NCI-H2171 (cell line): ENCODE measurements around the gene CDKAL1.

Experiments
- DNase-seq: peaks from one replicate; lab custom pipeline; 2025; lab: John Stamatoyannopoulos, UW

CDKAL1 gene

GRCh38 chr6:20678831-20679352 is 144.6 kb downstream of the CDKAL1 start:
- no peak for DNase-seq

DNA sequence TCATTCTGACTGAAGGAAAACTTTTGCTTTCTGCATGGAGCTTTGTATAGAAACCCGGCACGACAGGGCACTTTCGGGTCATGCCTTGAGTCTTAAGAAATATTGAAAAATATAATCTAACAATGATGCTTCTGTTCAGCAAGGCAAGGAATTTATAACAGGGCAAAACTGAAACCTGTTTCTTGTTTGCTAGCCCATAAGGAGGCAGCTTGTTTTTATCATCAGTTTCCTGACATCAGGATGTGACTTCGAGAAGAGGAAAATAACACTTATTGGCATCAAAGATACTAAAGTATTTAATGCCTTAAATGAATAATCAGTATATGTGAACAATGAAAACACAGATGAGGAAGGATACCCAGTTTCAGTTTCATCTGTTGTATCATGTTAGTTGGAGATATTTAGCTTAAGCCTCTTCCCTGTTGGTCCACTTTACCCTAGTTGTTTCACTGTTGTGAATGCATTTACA is 146.5 kb downstream of the CDKAL1 start:
- DNase-seq: no peak

DNA sequence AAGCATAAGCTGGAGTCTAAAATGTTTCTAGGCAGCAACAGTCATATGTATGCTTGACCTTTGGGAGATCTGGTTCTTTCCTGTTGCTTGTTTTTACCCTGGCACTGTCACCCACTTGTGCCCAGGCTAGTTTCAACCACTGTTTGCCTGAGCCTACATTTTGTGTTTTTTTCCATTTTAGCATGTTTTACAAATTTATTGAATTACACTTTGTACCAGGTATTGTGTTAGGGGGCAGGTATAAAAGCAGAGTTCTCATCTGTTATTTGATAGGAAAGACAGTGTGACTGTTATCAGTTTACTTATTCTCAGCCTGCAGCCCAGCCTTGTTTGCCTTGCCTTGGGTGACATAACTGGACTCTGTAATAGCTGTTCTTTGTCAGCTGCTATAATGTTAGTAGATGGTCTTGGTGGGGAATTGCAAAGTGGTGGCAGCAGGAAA is 147.0 kb downstream of the CDKAL1 start:
- DNase-seq: no peak

- DNase-seq: no peak
Measured at GRCh38 chr6:20684474-20684873, 150.2 kb downstream of the CDKAL1 start.

DNA sequence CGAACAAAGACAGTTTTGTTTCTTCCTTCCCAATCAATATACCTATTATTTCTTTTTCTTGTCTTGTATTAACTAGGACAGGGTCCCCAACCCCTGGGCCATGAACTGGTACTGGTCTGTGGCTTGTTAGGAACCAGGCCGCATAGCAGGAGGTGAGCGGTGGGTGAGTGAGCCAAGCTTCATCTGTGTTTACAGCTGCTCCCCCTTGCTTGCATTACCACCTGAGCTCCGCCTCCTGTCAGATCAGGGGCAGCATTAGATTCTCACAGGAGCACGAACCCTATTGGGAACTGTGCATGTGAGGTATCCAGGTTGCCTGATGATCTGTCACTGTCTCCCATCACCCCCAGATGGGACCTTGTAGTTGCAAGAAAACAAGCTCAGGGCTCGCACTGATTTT is 151.9 kb downstream of the CDKAL1 start:
- peak; percentile 76 for DNase-seq

DNA sequence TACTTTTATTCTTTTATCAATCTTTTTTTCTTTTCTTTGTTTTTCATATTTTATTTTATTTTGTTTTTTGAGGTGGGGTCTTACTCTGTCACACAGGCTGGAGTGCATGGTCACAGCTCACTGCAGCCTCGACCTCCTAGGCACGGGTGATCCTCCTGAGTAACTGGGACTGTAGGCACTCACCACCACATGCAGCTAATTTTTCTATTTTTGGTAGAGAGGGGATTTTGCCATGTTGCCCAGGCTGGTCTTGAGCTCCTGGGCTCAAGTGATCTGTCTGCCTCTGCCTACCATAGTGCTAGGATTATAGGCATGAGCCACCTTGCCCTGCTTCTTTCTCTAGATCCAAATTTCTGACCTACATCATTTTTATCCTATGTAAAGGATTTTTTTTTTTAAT is 153.2 kb downstream of the CDKAL1 start:
- no peak for DNase-seq

DNA sequence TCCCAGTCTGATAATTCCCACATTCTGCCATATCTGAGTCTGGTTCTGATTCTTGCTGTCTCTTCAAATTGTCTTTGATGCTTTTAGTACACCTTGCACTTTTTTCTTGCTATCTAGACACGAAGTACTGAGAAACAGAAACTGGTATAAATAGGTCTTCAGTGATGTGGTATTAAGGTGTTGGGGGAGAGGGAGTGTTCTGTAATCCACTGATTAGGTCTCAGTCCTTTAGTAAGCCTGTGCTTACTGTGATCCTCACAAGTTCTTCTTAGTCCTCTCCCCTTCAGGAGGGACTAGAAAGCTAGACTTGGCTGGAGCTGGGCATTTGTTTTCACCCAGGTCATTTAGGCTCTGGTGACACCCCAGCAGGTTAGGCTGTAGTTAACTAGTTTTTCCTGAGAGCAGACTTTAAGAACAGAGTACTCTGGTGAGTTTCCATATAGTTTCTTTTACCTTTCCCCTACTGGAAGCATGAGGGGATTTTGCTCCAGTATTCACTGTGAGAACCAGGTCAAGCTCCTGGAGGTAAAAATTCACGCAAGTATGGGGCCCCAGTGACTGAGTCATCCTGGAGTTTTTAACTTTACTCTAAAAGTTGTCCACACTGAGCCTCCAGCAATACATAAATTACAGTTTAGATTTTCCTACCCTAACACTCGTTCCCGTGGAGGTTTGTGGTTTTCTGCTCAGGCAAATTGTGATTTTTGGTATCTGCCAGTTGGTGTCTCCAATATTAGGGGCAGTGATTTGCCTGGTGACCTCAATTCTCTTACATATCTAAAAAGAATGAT is 154.6 kb downstream of the CDKAL1 start:
- DNase-seq: no peak

DNA sequence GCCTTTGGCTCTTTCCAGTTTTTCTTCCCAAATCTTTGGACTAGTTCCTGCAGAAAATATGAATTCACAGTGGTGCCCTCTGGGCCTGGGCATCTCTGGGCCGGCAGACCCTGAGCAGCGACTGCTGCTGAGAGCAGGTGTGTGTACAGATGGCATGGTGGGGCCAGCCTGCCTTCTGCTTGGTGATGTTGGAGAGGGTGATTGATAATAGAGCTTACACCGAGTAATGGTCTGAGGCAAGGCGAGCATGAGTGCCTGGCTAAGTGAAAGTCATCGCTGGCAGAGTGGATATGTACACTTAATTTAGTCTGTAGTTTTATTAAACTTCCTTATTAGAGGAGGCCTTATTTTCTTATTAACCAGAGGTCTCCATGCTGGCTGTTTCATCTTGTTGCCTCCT is 156.9 kb downstream of the CDKAL1 start:
- DNase-seq: peak; percentile 64

GRCh38 chr6:20692023-20692422 is 157.8 kb downstream of the CDKAL1 start:
- DNase-seq: no peak

- no peak for DNase-seq
Measured at GRCh38 chr6:20693466-20694063, 159.3 kb downstream of the CDKAL1 start.

GRCh38 chr6:20696676-20697075 is 162.4 kb downstream of the CDKAL1 start:
- DNase-seq: no peak

DNA sequence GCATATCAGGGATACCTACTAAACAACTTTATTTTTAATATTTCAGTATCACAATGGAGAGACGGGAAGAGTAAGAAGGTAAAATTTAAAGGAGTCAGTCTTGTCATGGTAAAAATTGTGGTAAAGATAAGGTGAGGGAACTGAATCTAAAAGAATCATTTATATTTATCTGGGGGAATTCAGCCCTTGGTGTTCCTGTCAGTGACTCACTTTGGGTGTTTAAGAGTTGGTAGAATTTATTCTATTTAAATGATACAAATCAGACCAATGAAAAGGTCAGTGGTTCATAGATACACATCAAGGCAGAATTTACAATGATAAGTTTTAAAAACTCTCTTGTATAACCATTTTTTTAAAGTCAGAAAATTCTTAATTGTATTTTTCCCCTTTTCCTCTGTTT is 164.4 kb downstream of the CDKAL1 start:
- DNase-seq: no peak

DNA sequence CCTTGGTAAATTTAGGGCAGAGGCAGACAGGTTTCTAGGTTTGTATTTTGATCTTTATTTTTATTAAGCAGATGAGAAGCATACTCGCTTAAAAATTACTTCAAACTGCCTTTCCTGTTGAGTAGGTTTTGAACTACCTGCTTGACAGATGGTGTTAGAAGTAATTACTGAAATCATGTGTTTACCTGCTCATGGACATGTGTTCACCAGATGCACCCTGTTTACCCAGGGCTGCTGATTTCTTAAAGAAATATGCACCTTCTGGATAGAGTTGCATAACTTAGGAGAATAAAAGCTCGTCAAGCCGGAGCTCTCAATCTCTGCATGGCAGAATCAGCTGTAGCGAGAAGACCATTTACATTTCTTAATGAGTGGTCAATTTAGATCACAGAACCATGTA is 165.1 kb downstream of the CDKAL1 start:
- DNase-seq: peak; percentile 92

DNA sequence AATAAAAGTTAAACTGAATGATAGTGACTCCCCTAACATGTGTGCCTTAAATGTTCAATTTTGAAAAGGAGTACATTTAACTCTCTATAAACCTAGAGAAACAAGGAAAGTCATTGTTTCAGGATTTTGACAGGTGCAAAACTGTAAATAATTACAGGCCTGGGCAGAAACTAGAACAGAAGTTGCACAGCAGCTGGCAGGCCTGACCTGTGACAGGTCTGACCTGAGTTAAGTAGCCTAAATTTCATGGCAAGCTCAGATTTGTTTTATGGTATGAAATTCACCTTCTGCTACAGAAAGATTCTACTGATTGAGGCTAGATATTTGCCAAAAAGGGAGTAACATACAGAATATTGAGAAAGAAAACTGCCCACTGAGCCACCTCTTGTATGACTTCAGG is 166.1 kb downstream of the CDKAL1 start:
- DNase-seq: peak; percentile 72

GRCh38 chr6:20702366-20702765 is 168.1 kb downstream of the CDKAL1 start:
- no peak for DNase-seq

- DNase-seq: no peak
Measured at GRCh38 chr6:20703049-20703448, 168.8 kb downstream of the CDKAL1 start.

DNA sequence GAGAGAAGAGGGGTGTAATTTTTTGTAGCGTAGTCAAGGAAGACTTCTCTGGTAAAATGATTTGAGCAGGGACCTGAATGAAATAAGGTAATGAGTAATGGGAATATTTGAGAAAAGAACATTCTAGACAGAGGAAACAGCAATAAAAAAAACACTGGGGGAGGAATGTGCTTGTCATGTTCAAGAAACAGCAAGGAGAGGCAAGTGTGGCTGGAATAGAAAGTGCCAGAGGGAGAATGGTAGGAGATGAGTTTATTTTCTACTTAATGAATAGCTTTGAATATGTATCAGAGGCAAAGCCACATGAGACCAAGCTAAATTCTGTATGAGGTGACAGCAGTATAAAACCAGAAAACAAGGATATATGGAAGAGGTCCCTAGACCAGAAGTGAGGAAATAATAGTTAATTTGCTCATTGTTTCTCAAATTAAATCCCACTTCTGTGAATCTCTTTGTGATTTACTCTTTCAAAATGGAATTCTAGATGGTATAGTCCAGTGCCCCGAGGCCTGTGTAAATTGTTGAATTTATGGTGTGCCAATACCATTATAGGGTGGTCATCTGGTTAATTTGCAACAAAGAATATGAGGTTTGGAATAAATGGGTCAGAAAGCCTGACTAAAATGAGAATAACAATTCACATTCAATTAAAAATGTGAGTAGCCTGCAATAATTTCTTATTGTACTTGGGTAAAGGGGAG is 170.2 kb downstream of the CDKAL1 start:
- no peak for DNase-seq

DNA sequence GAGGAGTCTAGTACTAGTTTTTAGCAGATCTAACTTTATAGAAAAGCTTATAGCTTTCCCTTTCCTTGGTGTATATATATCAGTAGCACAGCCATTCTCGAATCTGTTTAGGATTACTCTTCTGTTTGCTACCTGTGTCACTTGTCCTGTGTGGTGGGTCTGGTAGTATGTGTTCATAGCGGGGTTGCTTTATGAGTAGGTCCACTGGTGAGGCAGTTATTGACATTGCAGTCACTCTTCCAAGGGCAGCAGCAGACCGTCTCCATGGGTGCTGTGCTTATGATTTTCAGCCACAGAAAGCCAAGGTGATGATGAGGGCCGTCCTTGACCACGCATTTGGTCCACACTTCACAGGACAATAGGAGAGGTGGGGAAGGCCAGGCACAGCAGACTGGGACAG is 171.5 kb downstream of the CDKAL1 start:
- no peak for DNase-seq

- peak; percentile 86 for DNase-seq
Measured at GRCh38 chr6:20706238-20706938, 172.1 kb downstream of the CDKAL1 start.

GRCh38 chr6:20706939-20707485 is 172.8 kb downstream of the CDKAL1 start:
- peak; percentile 86 for DNase-seq

DNA sequence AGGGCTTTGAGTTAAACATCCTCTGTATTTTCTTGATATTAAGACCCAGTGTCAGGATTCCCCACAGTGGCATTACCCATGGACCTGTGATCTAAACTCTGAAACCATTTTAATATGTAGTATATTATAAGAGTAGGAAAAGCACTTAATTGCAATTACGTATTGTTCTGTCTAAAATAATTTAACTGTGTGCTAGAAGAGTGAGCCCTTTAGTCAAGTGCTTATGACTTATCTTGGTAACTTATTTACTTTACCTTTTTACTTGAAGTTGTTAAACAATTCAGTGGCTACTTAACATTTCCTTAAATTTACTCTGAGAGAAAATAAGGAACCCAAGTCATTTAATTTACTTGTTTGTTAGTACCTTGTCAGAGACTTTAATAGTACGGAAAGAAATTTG is 173.6 kb downstream of the CDKAL1 start:
- no peak for DNase-seq
